Progenitor cell of endocrine pancreas (in vitro differentiated cells): ENCODE results near the gene ENTHD1. TPM values are rescaled to one million over a fixed set of nuclear protein-coding genes. Genes with fewer than 3 reads are reported as not detected.

Experiments used
- DNase-seq: peaks from one replicate; pipeline ENCODE4 v3.0.0; 2021; ENCODE audit warnings: low spot score; ENCODE audit not compliant: unreplicated experiment
- H3K27ac Mint-ChIP-seq: 2 replicates; pipeline ENCODE4 v1.8.0; 2021; ENCODE audit warnings: mild to moderate bottlenecking, moderate library complexity, mixed read lengths
- H3K27me3 Mint-ChIP-seq: 2 replicates; pipeline ENCODE4 v1.8.0; 2021; ENCODE audit warnings: mixed read lengths
- H3K36me3 Mint-ChIP-seq: 2 replicates; pipeline ENCODE4 v1.8.0; 2022; ENCODE audit warnings: mixed read lengths; ENCODE audit not compliant: insufficient read depth
- H3K4me1 Mint-ChIP-seq: 2 replicates; pipeline ENCODE4 v1.8.0; 2021; ENCODE audit warnings: low read depth, mixed read lengths
- H3K4me3 Mint-ChIP-seq: 2 replicates; pipeline ENCODE4 v1.8.0; 2021; ENCODE audit warnings: low read depth, mild to moderate bottlenecking, moderate library complexity, mixed read lengths
- H3K9me3 Mint-ChIP-seq: 2 replicates; pipeline ENCODE4 v1.8.0; 2021; ENCODE audit warnings: low read depth, mixed read lengths
- total RNA-seq: library from RNA; stranded (reverse); gene quantifications from 2 replicates; pipeline ENCODE4 v1.2.1, GENCODE V29; 2021
- TF ChIP-seq, protein P1 (sequence below): fragments of 200-600 bp; sonication (generic); IDR thresholded peaks from one replicate; pipeline ENCODE4 v1.5.0; 2021; ENCODE audit warnings: antibody characterized with exemption, mild to moderate bottlenecking; ENCODE audit not compliant: unreplicated experiment

The ENTHD1 gene
- total RNA-seq, 1 donor from 2014 or later, result not detected

DNA sequence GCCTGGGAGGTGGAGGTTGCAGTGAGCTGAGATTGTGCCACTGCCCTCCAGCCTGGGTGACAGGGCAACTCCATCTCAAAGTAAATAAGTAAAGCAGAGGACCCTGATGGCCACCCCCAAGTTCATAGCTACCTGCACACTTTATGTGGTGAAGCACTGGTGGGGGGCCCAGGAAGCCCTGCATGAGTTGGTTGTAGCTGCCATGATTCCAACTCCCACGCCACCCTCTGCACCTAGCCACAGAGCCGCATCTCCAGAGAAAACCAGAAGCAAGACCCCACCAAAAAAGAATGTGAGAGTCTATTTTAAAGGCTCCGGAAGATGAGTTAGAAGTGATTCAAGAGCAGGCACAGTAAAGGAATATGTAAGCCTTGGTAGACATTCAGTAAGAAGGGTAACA, 46.3 kb upstream of the ENTHD1 start:
- Mint-ChIP-seq H3K36me3 (no peaks in the 10 kb centered on the region), H3K27me3 (peaks cover 22% of the 10 kb centered on the region), H3K9me3 (no peaks in the 10 kb centered on the region), H3K4me1 (peaks cover 19% of the 10 kb centered on the region), H3K27ac (no peak overlapping the region), H3K4me3 (no peak overlapping the region)
- DNase-seq, result no peak
- TF ChIP-seq, protein P1, sequence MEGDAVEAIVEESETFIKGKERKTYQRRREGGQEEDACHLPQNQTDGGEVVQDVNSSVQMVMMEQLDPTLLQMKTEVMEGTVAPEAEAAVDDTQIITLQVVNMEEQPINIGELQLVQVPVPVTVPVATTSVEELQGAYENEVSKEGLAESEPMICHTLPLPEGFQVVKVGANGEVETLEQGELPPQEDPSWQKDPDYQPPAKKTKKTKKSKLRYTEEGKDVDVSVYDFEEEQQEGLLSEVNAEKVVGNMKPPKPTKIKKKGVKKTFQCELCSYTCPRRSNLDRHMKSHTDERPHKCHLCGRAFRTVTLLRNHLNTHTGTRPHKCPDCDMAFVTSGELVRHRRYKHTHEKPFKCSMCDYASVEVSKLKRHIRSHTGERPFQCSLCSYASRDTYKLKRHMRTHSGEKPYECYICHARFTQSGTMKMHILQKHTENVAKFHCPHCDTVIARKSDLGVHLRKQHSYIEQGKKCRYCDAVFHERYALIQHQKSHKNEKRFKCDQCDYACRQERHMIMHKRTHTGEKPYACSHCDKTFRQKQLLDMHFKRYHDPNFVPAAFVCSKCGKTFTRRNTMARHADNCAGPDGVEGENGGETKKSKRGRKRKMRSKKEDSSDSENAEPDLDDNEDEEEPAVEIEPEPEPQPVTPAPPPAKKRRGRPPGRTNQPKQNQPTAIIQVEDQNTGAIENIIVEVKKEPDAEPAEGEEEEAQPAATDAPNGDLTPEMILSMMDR, result no peak

DNA sequence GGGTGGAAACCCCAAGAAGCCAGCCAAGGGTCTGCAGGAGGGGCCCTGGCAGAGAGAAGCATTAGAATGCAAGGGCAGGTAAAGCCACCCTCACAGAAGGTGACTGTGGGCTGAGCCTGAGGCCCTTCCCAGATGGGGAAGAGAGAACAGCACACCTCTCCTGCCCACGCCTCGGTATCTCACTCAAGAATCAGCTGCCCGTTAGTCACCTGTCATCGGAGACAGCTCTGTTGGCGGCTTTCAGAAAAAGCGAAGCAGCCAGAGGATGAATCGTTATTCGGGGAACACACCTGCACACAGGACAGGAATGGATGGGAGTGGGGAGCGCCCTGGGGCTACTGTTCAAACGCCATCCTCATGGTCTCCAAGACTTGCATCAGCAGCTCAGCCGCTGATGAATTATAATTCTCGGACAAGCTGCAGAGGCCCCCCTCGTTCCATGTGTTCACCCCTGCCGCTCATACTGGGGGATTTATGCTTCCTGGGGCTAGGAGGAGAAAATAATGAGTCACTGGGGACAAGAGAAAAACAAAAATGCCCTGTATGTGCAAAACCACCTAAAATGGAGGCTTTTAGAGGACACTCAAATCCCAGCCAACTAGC, 45.0 kb upstream of the ENTHD1 start:
- TF ChIP-seq, protein P1, result no peak
- H3K27me3 Mint-ChIP-seq, result peaks cover 28% of the 10 kb centered on the region
- H3K36me3 Mint-ChIP-seq, result no peaks in the 10 kb centered on the region

DNA sequence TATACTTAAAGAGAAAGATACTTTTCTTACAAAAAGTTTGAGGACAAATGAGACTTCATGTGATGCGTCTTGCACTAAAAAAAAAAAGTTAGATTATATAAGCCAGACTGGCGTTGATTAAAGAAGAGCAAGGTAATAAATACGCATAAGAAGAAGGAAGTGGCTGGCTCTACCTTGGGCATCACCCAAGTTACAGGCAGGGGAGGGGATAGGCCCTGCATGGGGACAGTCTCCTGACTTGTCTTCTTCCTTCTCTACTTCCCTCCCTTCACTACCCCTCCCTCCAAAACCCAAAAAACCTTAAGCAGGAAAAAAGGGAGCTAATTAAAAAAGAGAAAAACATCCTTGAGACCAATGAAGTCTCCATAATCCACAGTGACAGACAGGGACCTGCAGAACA, 44.3 kb upstream of the ENTHD1 start:
- H3K27ac Mint-ChIP-seq, result no peak overlapping the region
- DNase-seq, result no peak
- peaks cover 11% of the 10 kb centered on the region for H3K4me1 Mint-ChIP-seq
- no peaks in the 10 kb centered on the region for H3K36me3 Mint-ChIP-seq
- H3K9me3 Mint-ChIP-seq, result no peaks in the 10 kb centered on the region
- peaks cover 32% of the 10 kb centered on the region for H3K27me3 Mint-ChIP-seq
- TF ChIP-seq, protein P1, result no peak
- no peak overlapping the region for H3K4me3 Mint-ChIP-seq

More for the DNA sequence above, 45.0 kb upstream of the ENTHD1 start:
- peaks cover 13% of the 10 kb centered on the region for H3K4me1 Mint-ChIP-seq
- DNase-seq, result no peak
- H3K9me3 Mint-ChIP-seq, result no peaks in the 10 kb centered on the region
- H3K27ac Mint-ChIP-seq, result no peak overlapping the region
- H3K4me3 Mint-ChIP-seq, result no peak overlapping the region

DNA sequence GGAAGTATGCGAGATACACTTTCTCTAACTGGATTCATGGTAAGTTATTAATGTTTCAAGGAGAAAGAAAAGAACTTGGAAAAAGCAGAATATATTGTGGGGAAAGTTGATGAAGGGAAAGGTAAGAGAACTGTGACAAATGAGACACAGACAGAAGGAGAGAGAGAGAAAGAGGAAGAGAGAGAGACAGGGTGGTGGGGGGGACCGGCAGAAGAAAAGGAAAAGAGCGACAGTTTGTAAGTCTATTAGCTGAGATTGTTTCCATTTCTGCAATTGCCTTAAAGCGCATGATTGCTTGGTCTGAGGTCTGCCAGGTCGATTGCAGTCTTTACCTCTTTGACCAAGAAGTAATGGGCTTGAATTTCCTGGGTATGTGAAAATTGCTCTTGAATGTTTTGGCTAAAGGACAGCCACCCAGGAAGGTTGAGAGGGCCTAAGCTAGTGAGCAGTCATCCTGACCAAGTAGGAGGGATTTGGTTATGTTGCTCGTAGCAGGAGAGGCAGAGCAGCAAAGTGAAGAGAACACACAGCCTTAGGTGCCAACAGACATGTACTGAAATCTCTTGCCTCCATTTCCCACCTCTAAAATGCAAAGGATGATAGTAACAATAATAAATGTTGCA, 43.1 kb upstream of the ENTHD1 start:
- Mint-ChIP-seq H3K4me1 (peaks cover 9% of the 10 kb centered on the region), H3K27me3 (peaks cover 33% of the 10 kb centered on the region), H3K9me3 (no peaks in the 10 kb centered on the region), H3K4me3 (no peak overlapping the region), H3K27ac (no peak overlapping the region), H3K36me3 (no peaks in the 10 kb centered on the region)
- TF ChIP-seq, protein P1, result no peak
- no peak for DNase-seq

DNA sequence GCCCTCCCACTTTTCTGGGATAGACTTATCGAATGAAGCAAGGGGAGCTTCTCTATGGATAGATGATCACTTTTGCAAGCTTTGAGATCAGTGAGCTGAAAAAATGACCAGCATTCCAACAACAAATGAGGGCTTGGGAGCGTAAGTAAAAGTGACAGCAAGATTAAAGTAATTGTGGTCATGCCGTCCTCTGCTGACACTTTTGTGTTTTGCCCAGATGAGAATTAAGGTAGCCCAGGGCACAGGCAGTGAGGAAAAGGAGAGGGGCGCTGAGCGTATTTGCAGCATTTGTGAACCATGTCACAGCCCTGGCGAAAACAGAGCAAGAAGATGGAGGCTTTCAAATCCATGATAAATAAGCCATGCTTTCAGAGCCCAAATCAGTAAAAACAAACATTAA, 42.1 kb upstream of the ENTHD1 start:
- DNase-seq, result no peak
- peaks cover 8% of the 10 kb centered on the region for H3K4me1 Mint-ChIP-seq
- TF ChIP-seq, protein P1, result no peak
- H3K36me3 Mint-ChIP-seq, result no peaks in the 10 kb centered on the region
- no peaks in the 10 kb centered on the region for H3K9me3 Mint-ChIP-seq
- H3K27ac Mint-ChIP-seq, result peak overlapping the region; percentile 2
- H3K4me3 Mint-ChIP-seq, result no peak overlapping the region
- peaks cover 33% of the 10 kb centered on the region for H3K27me3 Mint-ChIP-seq
